GM18498 (cell line): ENCODE data around the gene PHC1.
"Not testable (repeated sequence)": the region's sequence is repeated elsewhere in the genome, so short reads cannot be mapped to it uniquely, and the experiment has no call there.

ENCODE experiments used
- ATAC-seq: cut with Tn5 transposase; IDR thresholded peaks from one replicate; pipeline ENCODE4 v1.9.1; 2021; ENCODE audit warnings: mild to moderate bottlenecking, moderate library complexity; ENCODE audit not compliant: unreplicated experiment

PHC1 gene

GRCh38 chr12:8909752-8910151 is 4.6 kb upstream of the PHC1 start:
- no peak for ATAC-seq

DNA sequence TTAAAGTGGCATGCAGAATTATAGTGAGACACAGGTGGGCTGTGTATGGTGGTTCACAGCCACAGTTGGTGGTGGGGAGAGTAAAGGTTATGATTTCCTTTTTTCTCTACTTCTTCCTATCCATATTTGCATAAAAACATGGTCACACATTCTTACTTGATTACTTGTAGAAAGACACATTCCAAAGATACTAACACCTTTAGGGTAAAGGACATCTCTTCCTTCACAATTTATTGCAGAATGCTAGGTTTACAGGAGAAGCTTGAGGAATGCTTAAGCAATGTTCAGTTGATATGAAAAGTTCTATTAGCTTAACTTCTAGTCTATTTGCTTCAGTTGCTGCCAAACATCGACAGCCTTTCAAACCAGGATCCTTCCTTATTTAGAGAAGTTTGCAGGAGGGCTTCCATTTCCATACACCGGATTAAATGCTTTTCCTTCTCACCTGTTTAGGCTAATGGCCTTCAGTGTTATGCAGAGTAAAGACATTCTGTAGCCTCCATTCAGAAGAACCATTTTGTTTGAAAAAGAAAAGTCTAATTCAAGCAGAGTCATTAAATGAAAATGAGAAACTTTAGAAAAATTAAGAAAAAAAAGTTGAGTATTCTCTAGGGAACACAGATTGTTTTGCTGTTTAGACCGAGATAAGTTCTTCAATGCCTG is 2.6 kb upstream of the PHC1 start:
- ATAC-seq: no peak

- no peak for ATAC-seq
Measured at GRCh38 chr12:8912914-8913313, 1.4 kb upstream of the PHC1 start.

DNA sequence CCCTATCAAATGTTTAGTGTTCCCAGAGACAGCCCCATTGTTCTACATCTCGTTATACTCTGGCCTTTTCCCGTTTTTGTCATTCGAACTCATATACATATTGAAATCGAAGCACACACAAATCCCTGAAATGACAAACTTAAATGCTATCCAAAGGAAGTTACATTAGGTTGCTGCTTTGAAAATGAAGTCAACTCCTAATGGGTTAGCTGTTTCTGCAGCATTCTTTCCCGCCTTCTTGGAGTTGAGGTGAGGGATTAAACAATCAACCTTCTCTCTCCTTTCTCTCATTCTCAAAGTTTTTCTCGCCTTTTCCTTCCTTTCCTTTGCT is 642 bp upstream of the PHC1 start:
- ATAC-seq: no peak

- ATAC-seq: peak; percentile 85
Measured at GRCh38 chr12:8914716-8915526, 612 bp downstream of the PHC1 start.

DNA sequence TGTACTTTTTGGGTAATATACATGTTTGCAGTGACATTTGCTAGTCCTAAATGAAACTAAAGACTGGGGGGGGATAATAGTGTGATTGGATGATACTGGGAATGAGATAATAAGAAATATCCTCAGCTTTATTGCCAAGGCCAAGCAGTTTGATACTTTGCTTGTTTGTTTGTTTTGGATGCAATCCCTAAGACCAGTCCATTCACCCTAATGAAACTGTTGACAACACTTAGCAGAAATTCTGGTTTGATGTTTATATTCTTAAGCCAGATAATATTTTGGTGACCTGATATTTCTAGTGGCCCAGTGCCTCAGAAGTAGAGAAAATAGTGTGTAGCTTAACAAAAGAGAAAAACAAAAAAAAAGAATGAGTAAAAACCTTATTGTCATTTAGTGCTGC is 1.8 kb downstream of the PHC1 start:
- no peak for ATAC-seq

DNA sequence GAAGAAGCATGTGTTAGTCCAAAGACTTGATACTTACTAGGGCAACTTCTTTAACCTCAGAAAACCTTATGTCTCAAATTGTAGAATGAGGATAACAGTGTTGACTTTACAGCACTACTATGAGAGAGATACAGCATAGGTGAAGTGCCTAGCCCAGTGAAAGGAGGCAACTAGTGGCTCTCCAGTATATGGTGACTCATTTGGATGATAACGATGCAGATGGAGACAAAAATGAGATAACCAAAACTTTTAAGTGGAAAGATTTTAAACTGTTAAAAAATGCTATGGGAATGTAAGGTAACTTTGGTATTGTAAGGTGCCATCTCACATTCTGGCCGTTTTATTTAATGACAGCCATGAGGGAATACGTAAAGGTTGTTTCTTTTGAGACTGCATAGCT is 2.7 kb downstream of the PHC1 start:
- ATAC-seq: no peak

DNA sequence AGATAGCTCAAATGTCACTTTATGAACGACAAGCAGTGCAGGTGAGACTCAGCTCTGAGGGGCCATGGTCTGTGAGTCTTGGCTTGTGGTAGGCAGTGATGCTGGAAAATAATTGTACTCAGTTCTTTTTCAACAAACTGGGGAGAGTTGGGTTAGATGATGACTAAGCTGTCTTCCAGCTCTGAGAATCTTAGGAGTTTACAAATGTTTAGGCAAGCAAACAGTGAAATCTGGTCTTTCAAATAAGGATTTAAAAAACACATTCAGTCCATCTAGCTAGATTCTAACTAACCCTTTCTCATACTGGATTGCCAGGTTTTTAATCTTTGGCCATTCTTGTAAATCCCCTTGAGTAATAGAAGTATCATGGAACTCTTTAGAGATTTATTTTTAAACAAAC is 3.4 kb downstream of the PHC1 start:
- ATAC-seq: no peak

DNA sequence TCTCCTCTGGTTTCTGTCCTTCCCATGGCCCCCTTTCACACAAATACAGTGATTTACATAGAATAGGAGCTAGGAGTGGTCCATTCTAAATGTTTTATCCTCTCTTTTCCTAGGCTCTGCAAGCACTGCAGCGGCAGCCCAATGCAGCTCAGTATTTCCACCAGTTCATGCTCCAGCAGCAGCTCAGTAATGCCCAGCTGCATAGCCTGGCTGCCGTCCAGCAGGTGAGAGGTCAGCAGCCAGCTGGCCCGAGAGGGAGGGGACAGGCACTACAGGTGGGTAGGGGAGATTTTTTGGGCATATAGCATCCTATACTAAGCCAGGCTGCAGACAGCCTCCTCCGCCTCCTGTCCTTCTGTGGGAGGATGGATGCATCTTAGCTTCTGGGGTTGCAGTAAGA is 5.3 kb downstream of the PHC1 start:
- ATAC-seq: not testable (repeated sequence)

DNA sequence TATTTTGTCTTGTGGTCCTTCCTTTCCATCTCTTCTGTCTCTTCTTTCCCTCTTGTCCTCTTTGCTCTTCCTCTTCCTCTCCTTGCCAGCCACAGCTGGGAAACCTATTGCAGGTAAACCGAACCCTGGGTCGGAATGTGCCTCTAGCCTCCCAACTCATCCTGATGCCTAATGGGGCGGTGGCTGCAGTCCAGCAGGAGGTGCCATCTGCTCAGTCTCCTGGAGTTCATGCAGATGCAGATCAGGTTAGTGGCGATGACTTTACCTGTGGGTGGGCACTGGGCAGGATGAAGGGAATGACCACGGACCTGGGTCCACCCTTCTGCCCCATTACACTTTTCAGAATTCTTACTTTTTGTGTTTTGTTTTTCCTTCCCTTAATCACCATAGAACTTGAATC is 8.2 kb downstream of the PHC1 start:
- no peak for ATAC-seq

DNA sequence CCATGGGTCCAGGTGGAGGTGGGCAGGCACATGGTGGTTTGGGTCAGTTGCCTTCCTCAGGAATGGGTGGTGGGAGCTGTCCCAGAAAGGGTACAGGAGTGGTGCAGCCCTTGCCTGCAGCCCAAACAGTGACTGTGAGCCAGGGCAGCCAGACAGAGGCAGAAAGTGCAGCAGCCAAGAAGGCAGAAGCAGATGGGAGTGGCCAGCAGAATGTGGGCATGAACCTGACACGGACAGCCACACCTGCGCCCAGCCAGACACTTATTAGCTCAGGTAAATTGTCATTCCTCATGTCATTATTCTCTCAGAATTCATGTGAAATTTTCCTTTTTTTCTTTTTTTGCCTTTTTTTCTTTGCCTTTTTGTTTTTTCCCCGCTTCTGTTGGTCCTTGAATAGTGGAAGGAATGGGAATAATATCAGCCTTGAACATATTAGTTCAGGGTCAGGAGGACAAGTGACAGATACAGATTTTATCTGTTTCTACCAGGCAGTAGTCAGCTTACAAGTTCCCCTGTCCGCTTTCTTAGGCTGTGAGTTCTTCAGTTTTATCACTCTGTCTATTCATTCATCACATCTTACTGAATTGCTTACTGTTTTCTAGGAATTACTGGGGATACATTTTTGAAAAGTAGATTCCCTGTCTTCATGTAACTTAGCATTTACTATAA is 16.5 kb downstream of the PHC1 start:
- ATAC-seq: not testable (repeated sequence)

- not testable (repeated sequence) for ATAC-seq
Measured at GRCh38 chr12:8932464-8932863, 18.2 kb downstream of the PHC1 start.

DNA sequence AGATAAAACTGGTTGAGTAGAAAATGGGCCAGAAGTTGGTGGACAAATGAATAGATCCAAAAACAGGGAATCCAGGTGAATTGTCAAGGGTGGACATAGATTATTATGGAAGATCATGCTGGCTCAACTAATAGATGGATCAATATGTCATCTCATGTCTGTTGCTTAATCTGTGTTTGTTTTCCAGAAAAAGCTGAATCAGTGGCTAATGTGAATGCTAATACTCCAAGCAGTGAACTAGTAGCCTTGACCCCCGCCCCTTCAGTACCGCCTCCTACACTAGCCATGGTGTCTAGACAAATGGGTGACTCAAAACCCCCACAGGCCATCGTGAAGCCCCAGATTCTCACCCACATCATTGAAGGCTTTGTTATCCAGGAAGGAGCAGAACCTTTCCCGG is 19.8 kb downstream of the PHC1 start:
- not testable (repeated sequence) for ATAC-seq

DNA sequence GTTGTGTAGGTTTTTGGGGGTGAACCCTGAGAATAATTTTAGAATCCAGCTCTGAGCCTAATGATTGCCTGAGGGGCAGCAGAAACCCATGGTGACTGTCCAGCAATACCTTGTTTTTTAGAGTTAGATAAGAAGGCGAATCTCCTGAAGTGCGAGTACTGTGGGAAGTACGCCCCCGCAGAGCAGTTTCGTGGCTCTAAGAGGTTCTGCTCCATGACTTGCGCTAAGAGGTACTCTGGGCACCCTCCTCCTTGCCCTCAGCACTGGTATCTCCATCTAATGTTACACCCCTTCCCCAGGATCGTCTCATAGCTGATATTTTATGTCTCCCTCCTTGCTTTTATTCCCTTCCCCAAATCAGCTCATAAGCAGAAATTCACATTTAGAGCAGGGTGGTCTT is 22.4 kb downstream of the PHC1 start:
- no peak for ATAC-seq

GRCh38 chr12:8937842-8938442 is 23.6 kb downstream of the PHC1 start:
- ATAC-seq: not testable (repeated sequence)

- no peak for ATAC-seq
Measured at GRCh38 chr12:8941691-8942478, 27.6 kb downstream of the PHC1 start.

GRCh38 chr12:8943565-8944186 is 29.4 kb downstream of the PHC1 start:
- no peak for ATAC-seq

- no peak for ATAC-seq
Measured at GRCh38 chr12:8946733-8947132, 32.4 kb downstream of the PHC1 start.

DNA sequence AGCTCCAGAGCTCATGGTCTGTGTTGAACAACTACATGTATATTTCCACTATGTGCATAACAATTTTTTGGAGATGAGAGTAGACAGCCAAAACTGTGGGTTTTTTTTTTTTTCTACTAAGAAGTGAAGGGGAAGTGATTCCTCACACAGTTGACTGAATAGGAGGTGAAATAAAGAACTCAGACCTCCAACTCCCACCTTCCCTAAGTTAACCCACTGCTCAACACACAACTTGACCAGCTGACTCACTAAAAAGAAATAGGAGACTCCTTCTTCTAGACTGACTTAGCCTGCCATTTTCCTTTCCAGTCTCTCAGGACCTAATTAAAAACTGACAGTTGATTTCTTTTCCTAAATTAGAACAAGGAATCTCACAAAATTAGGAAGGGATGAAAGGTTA is 33.4 kb downstream of the PHC1 start:
- ATAC-seq: no peak

DNA sequence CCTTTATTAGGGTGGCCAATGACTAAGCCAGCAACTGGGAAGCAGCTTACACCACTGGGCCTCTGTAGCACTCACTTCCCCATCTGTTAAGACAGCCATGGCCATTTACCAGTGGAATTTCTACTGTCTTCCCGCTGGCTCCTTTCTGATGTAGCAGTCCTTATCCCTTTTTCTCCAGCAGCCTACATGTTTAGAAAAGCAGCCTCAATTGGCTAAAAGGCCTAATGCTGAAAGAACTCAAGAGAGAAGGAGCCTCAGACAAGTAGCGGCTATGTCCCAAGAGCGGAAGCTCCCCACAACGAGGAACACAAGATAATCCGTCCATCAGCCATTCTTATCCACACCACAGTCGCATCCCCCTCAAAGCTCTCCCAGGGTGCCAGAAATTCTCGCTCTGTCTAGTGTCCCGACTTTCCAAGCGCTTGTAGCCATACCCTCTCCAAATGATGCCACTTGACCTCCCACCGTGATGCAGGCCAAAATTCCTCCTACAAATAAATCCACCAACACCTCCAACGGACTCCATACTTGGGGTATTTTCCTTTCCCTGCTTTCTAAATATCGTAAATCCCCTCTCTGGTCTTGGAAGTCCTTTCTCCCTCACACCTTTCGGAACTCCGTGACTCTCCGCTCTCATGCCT is 34.5 kb downstream of the PHC1 start:
- no peak for ATAC-seq
